Activated CD4-positive, alpha-beta T cell treated with anti-CD3 and anti-CD28 coated beads for 1 hour (primary cell): ENCODE results near the gene PLXNA2.

Experiments used
- DNase-seq: peaks from one replicate; pipeline ENCODE4 v3.0.0-alpha.2; 2020

The PLXNA2 gene

DNA sequence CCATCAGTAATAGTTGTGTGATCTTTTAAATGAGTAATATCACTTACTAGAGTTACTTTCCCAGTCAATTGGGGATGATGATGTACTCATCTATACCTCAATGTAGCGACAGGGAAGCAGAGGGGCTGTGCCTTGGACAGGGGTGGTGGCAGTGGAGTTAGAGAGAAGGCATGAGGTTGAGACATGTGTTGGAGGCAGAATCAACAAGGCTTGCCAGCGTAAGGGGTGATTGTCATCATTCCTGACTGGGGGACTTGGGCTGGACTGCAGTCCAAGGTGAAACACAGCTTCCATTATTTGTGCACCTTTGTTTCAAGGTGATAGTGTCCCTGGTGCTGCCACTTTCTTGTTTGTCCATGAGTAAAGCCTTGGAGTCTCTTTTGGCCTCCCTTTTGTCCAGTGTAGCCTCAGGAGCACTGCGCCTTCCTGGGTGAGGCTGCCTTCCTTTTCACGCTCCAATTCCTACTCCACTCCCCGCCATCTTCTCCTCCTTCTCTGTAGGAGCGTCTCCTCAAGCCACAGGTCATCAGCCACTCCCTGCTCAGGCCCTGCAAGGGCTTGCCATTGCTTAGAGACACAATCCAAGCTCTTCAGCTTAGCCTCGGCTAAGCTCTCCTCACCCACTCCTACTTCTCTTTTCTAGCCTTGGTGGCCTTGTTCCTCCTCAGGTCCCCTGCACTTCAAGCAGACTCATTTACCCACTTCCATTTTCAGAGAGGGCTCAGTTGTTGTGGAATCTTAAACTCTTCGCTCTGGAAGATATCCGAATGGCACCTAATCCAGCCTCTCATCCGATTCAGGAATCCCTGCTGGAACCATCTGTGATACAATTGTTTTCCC, 255.6 kb downstream of the PLXNA2 start:
- no peak for DNase-seq

DNA sequence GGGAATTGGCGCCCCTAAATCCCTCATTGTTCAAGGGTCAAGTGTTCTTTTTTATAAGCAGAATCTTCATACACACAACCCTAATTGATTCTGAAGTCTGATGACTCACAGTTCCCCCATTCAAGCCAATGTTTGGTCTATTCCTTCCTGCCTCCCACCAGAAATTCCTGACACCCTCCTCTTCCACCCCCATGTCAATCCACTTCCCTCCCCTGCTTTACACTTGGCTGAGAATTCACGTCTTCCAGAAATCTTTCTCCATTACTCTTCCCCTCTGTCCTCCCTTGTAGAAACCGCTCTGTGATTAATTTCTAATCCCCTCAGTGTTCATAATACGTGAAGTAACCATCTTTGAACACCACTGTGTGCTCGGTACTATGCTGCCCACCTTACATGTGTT, 257.0 kb downstream of the PLXNA2 start:
- DNase-seq: no peak

DNA sequence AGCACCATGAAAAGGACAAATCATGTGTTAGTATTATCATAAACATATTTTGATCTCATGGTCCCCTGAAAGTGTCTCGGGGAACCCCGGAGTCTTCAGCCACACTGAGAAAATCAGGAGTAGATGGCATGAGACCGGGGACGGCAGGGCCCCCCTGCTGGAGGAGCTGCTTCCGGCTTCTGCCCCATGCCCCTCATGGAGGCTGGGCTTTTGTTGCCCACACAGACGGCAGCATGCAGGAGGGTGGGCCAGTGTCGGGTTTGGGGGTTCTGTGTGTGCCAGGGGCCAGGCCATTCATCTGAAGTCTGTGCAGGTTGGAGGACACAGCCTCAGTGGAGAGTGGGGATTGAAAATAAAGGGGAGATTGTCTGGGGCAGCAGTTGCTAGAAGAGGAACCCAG, 258.2 kb downstream of the PLXNA2 start:
- DNase-seq: no peak

DNA sequence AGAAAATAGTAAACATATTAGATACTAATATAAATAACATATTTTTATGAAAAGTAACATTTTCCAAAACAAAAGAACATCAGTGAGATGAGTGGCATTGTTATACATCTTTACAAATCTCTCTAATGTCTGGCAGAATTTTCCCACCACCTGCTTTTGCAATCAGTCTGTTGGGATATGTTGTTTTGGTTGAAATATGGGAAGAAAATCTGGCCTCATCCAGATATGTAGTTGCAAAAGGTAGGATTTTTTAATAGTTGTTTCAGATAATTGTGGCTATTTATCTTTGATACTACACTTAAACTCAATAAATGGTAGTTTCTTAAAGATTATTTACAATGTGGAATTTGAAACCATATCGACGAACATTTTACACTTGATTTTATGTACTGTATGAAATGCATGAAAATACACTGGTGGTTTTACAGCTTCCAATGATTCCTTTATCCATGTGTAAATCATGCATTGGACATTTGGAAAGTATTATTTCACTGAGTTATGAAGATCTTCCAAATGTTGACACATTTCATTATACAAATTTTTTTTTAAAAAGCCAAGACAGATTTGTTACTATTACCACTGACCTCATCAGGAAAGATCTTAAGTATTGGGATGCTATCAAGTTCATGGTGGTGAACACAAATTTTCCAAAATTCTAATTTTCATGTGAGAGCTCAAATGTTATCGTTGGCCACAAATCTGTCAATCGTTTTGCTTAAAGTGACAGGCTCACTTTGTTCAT, 259.2 kb downstream of the PLXNA2 start:
- no peak for DNase-seq

DNA sequence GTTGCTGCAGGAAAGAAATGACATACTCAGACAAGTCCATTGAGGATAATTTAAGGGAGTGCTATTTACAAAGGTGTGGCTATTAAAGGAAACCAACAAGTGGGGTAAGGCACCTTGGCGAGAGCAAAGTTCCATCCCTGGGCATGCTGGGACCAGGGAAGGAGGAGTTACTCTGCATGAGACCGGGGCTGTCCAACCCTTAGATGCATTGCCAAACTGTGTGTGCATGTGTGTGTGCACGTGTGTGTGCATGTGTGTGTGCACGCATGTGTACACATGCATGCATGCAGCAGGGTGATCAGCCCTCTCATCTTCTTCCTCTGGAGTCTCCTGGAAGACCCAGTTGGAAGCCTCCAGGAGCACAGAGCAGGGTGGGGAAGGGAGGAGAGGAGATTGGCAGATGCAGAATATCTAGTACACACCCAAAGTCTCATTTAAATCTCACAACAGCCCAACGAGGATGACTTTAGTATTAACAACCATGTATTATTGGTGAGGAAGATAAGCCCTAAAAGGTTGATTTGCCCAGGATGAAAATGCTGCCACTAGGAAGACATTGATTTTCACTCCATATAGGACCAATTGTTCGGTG, 261.0 kb downstream of the PLXNA2 start:
- DNase-seq: no peak

DNA sequence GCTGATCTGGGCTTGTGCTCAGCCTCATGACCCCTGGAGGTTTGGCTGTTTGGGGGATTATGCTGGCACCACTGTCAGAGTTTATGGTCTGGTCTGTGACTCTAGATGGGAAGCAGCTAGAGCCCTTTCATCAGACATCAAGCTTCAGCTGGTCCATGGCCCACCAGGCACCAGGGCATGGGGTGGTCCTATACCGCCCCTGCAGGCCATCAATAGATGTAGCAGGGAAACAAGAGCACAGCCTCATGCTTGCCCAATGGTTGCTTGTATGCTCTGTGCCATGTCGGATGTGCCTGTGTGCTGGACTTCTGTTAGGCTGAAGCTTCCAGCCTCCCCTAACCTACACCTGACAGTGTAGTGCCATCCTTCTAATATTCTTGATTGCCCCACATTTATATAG, 262.2 kb downstream of the PLXNA2 start:
- DNase-seq: no peak

DNA sequence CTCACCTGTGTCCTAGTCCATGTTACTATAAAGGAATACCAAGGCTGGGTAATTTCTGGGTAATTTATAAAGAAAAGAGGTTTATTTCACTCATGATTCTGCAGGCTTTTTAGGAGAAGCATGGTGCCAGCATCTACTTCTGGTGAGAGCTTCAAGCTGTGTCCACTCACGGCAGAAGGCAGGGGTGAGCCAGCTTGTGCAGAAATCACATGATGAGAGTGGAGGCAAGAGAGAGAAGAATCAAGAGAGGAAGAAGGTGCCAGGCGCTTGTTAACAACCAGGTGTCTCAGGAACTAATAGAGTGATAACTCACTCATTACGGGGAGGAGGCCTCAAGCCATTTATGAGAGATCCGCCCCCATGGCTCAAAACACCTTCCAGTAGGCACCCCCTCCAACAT, 265.7 kb downstream of the PLXNA2 start:
- no peak for DNase-seq

DNA sequence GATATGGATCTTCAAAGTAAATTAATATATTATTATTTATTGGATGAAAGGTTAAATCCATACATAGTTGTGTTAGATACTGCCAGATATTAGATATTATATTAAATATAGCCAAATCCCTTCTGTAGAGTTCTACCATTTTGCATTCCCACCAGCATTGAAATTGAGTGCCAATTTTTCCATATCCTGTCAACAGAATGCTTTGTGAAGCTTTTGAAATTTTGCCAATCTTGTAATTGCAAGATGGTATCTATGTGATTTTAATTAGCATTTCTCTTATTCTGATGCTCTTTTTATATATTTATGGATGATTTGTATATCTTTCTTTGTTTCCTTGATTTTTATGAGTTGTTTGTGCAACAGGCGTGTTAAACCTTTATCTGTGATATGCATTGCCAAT, 266.3 kb downstream of the PLXNA2 start:
- DNase-seq: no peak

DNA sequence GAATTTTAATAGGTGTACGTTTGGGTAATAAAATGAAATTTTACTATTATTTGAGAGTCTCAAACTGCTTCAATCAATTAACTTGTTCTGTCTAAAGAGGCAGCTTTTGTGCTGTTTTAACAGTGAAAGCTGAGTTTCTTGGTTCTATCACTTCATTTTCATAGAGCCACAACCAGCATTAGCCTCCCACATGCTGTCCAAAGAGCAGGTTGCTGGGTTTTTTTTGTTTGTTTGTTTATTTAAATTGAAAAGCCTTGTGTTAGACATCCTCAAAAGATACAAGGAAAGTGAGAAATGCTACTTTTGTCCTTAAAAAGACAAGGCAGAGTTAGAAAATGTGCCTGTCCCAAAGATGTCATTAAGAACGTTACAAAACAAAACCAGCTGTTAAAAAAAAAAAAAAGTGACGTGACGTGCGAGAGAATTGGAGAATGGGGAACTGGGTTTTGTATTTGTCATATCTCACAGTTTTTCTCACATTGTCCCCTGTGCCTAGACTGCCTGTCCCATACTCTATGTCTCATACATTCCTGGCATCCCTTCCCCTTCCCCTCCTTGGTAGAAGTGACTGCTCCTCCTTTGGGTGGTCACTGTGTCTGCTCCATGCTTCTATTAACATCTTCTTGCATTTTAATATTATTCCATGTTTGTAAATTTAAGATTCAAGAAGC, 270.2 kb downstream of the PLXNA2 start:
- no peak for DNase-seq

DNA sequence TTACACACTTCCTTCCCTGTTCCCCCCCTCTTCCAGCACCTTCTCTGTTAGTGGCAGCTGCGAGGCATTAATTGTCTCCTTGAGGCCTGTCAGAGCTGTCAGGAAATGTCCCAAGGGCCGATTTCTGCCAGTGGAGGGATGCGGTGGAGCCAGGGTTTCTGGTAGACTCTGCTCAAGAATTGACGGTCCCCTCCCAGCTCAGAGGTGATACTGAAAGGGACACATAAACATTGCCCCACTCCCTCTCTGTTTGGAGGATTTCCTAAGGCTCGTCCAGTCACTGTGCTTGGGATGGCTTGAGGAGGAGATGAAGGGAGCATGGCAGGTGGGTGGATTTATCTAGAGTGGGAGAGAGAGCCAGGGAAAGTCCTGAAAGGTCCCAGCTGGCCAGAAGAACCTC, 271.8 kb downstream of the PLXNA2 start:
- no peak for DNase-seq
